HFF-Myc (cell line): ENCODE data around the gene GALNT15.
A peak's percentile ranks its signal among the peaks of the same experiment; 100 is the strongest.

Experiments
- DNase-seq: peaks from one replicate; pipeline ENCODE4 v3.0.0-alpha.2; 2011; ENCODE audit warnings: low read depth; ENCODE audit errors: extremely low read depth
- H3K4me3 ChIP-seq: replicated peaks from 2 replicates; pipeline ENCODE4 v1.5.1; 2011; ENCODE audit warnings: low read depth, mild to moderate bottlenecking, control low read depth, low read length
- TF ChIP-seq, protein P1 (sequence below): IDR thresholded peaks from 2 replicates; pipeline ENCODE4 v1.5.1; 2012; ENCODE audit warnings: mild to moderate bottlenecking, low read depth, low read length, control low read depth; ENCODE audit errors: missing control alignments

The GALNT15 gene

GRCh38 chr3:16280671-16281070 lies 106.2 kb downstream of the GALNT15 start:
- TF ChIP-seq, protein P1, sequence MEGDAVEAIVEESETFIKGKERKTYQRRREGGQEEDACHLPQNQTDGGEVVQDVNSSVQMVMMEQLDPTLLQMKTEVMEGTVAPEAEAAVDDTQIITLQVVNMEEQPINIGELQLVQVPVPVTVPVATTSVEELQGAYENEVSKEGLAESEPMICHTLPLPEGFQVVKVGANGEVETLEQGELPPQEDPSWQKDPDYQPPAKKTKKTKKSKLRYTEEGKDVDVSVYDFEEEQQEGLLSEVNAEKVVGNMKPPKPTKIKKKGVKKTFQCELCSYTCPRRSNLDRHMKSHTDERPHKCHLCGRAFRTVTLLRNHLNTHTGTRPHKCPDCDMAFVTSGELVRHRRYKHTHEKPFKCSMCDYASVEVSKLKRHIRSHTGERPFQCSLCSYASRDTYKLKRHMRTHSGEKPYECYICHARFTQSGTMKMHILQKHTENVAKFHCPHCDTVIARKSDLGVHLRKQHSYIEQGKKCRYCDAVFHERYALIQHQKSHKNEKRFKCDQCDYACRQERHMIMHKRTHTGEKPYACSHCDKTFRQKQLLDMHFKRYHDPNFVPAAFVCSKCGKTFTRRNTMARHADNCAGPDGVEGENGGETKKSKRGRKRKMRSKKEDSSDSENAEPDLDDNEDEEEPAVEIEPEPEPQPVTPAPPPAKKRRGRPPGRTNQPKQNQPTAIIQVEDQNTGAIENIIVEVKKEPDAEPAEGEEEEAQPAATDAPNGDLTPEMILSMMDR: no peak
- peak; percentile 62 for DNase-seq

More at GRCh38 chr3:16280671-16281070, 106.2 kb downstream of the GALNT15 start:
- H3K4me3 ChIP-seq: no peak overlapping the region
